K562 (cell line): ENCODE data around the gene KCNK18. TPM values are rescaled to one million over a fixed set of nuclear protein-coding genes. Genes with fewer than 3 reads are reported as not detected.

ENCODE experiments used
- ATAC-seq: fragments of 200-7000 bp; cut with Tn5 transposase; 3 replicates; pipeline ENCODE4 v1.9.1; 2020; ENCODE audit warnings: moderate library complexity
- BruUV-seq: library from RNA; stranded (reverse); fragments of 400-500 nt; replicated peaks from 2 replicates; lab custom pipeline; 2021; lab: Mats Ljungman, UMichigan
- CTCF ChIA-PET: fragments of 300-600 bp; formaldehyde crosslinking; extraction: SDS; loops from one replicate; lab custom pipeline; 2021; ENCODE audit warnings: low intra/inter-chr PET ratio; lab: Yijun Ruan, JAX
- POLR2A ChIA-PET: fragments of 300-600, 350-650 bp; sonication (Branson Sonifier 250); formaldehyde crosslinking; extraction: SDS; loops from one replicate; lab custom pipeline; 2021; ENCODE audit warnings: antibody characterized with exemption, inconsistent platforms; lab: Yijun Ruan, JAX
- DNase-seq, 4 experiments: peaks; one replicate each; pipeline versions ENCODE4 v3.0.0 to v3.0.0-alpha.2; 2011 to 2018; ENCODE audit warnings: low spot score in 3 of 4, mixed read lengths in 3 of 4; ENCODE audit errors: extremely low read depth in 1 of 4
- FAIRE-seq: peaks from 2 replicates; lab custom pipeline; 2011; peaks lifted over from hg19 to GRCh38; lab: Jason Lieb, UNC
- H2AFZ ChIP-seq: 2 replicates; pipeline ENCODE4 v1.6.0; 2011; ENCODE audit warnings: low read depth, low read length, control low read depth, inconsistent platforms
- H3K27ac ChIP-seq: fragments of 200-600 bp; 3 replicates; pipeline ENCODE4 v1.8.0; 2011; ENCODE audit warnings: low read depth, mild to moderate bottlenecking, control low read depth, inconsistent platforms, low read length, moderate library complexity, mixed read lengths; ENCODE audit errors: extremely low read depth
- H3K27me3 ChIP-seq, 2 experiments: fragments of 300-600 bp in 1 of 2; 2 replicates in 1 of 2; 3 replicates in 1 of 2; pipeline versions ENCODE4 v1.6.0 to v1.8.0; 2011; ENCODE audit warnings: inconsistent platforms in 2 of 2, low read length in 2 of 2, mild to moderate bottlenecking in 1 of 2, mixed read lengths in 1 of 2, moderate library complexity in 1 of 2; ENCODE audit not compliant: control insufficient read depth in 2 of 2, insufficient read depth in 2 of 2
- H3K36me3 ChIP-seq: fragments of 300-600 bp; 3 replicates; pipeline ENCODE4 v1.8.0; 2011; ENCODE audit warnings: mild to moderate bottlenecking, low read length, inconsistent platforms; ENCODE audit not compliant: control insufficient read depth, insufficient read depth
- H3K4me1 ChIP-seq, 2 experiments: fragments of 200-600 bp in 1 of 2; replicated peaks in 1 of 2; 2 replicates in 1 of 2; 3 replicates in 1 of 2; pipeline versions ENCODE4 v1.5.1 to v1.8.0; 2011; ENCODE audit warnings: inconsistent platforms in 2 of 2, low read length in 2 of 2, mild to moderate bottlenecking in 1 of 2, mixed read lengths in 1 of 2, moderate library complexity in 1 of 2; ENCODE audit not compliant: control insufficient read depth in 2 of 2, insufficient read depth in 2 of 2
- H3K4me2 ChIP-seq: 2 replicates; pipeline ENCODE4 v1.6.1; 2011; ENCODE audit warnings: low read length, control low read depth, inconsistent platforms, mixed read lengths; ENCODE audit not compliant: insufficient read depth
- H3K4me3 ChIP-seq: fragments of 200-600 bp; sonication (generic), shearing (Covaris generic); 2 replicates; pipeline ENCODE4 v1.5.1; 2016; ENCODE audit warnings: control low read depth, inconsistent platforms
- H3K79me2 ChIP-seq: fragments of 200-600 bp; 3 replicates; pipeline ENCODE4 v1.8.0; 2011; ENCODE audit warnings: low read length, inconsistent platforms; ENCODE audit not compliant: control insufficient read depth, insufficient read depth
- H3K9ac ChIP-seq, 2 experiments: 2 replicates each; pipeline versions ENCODE4 v1.6.0 to v1.6.1; 2011; ENCODE audit warnings: low read depth in 2 of 2, low read length in 2 of 2, control low read depth in 1 of 2, inconsistent platforms in 1 of 2, mild to moderate bottlenecking in 1 of 2, mixed read lengths in 1 of 2; ENCODE audit not compliant: insufficient read depth in 1 of 2
- H3K9me1 ChIP-seq: one replicate; pipeline ENCODE4 v1.6.0; 2011; ENCODE audit warnings: inconsistent platforms, mild to moderate bottlenecking, low read length, moderate library complexity; ENCODE audit not compliant: control insufficient read depth, insufficient read depth
- H3K9me3 ChIP-seq: replicated peaks from 2 replicates; pipeline ENCODE4 v1.5.1; 2011; ENCODE audit warnings: low read depth, low read length, inconsistent platforms; ENCODE audit not compliant: control insufficient read depth, insufficient read depth
- H4K20me1 ChIP-seq: replicated peaks from 2 replicates; pipeline ENCODE4 v1.6.1; 2011; ENCODE audit warnings: low read length, inconsistent platforms, mixed read lengths; ENCODE audit not compliant: control insufficient read depth, insufficient read depth
- CTCFL ChIP-seq: IDR thresholded peaks from 2 replicates; pipeline ENCODE4 v1.6.1; 2011; ENCODE audit warnings: borderline replicate concordance, low read depth, mild to moderate bottlenecking, moderate library complexity, low read length; ENCODE audit not compliant: insufficient read depth, poor library complexity, severe bottlenecking
- DNMT1 ChIP-seq: fragments of 450-650 bp; IDR thresholded peaks from 2 replicates; pipeline ENCODE4 v1.6.1; 2016; ENCODE audit warnings: antibody characterized with exemption, mild to moderate bottlenecking
- POLR2G ChIP-seq: fragments of 200-400 bp; formaldehyde crosslinking; IDR thresholded peaks from 2 replicates; pipeline ENCODE4 v1.6.1; 2017; ENCODE audit warnings: low read depth, mild to moderate bottlenecking, antibody characterized with exemption, low read length, moderate library complexity
- RAD21 ChIP-seq, 2 experiments: fragments of 250-450 bp in 1 of 2; fragments of 450-650 bp in 1 of 2; sonication (Bioruptor Pico) in 1 of 2; formaldehyde crosslinking in 1 of 2; IDR thresholded peaks in 1 of 2; conservative IDR thresholded peaks in 1 of 2; 2 replicates each; pipeline versions ENCODE4 v1.4.0 to v1.8.0; 2020 to 2022; ENCODE audit warnings: mild to moderate bottlenecking in 2 of 2, moderate library complexity in 1 of 2
- REST ChIP-seq, 2 experiments: fragments of 450-650 bp; formaldehyde crosslinking in 1 of 2; IDR thresholded peaks; 2 replicates each; pipeline versions ENCODE4 v1.4.0 to v1.6.1; 2014 to 2020; ENCODE audit warnings: mild to moderate bottlenecking in 2 of 2, borderline replicate concordance in 1 of 2, low read depth in 1 of 2
- SAP30 ChIP-seq: fragments of 200-600 bp; sonication (generic); IDR thresholded peaks from 2 replicates; pipeline ENCODE4 v1.6.1; 2012; ENCODE audit warnings: borderline replicate concordance, low read depth, mild to moderate bottlenecking, moderate library complexity, low read length, control low read depth, inconsistent platforms; ENCODE audit not compliant: insufficient read depth, poor library complexity, severe bottlenecking
- TGIF2 ChIP-seq: sonication (generic); formaldehyde crosslinking; IDR thresholded peaks from 2 replicates; pipeline ENCODE4 v1.8.1; 2022; ENCODE audit warnings: mild to moderate bottlenecking, missing genetic modification reagents, moderate library complexity
- WGBS: fragments of 100-300 bp; shearing (Covaris generic); methylation state at CpG from one replicate; pipeline ENCODE4 v1.1.6; 2016; ENCODE audit warnings: low coverage, mixed read lengths; ENCODE audit not compliant: insufficient coverage; ENCODE audit errors: missing lambda C conversion rate; 5-methylcytosine and 5-hydroxymethylcytosine counted together
- in situ Hi-C: fragments of 300-500 bp; cut with MboI; formaldehyde crosslinking; loops from 4 replicates; pipeline ENCODE4 v1.15.0; 2018; ENCODE audit warnings: inconsistent platforms, mixed read lengths
- intact Hi-C: fragments of 100-400 bp; cut with micrococcal nuclease; formaldehyde crosslinking; loops from 2 replicates; pipeline ENCODE4 v1.14.2; 2022
- polyA plus RNA-seq, 8 experiments: library from polyadenylated mRNA; depleted of rRNA in 4 of 8; stranded (reverse) in 5 of 8; unstranded in 3 of 8; fragments of >200 nt; fragmentation: Nextera tagmentation in 2 of 8; fragmentation: Illumina TruSeq in 1 of 8; extraction: Ambion mirVana in 2 of 8; extraction: Trizol in 1 of 8; gene quantifications; 2 replicates each; pipeline versions ENCODE4 v1.2.1 to v1.2.3, GENCODE V29; 2011 to 2014; ENCODE audit warnings: inconsistent platforms in 1 of 8, missing spikeins in 1 of 8
- total RNA-seq, 7 experiments: library from RNA; depleted of rRNA in 6 of 7; stranded (reverse); fragments of >200 nt in 6 of 7; fragmentation: Illumina TruSeq in 2 of 7; extraction: Trizol in 2 of 7; gene quantifications; 2 replicates each; pipeline versions ENCODE4 v1.2.1 to v1.2.3, GENCODE V29; 2011 to 2021; ENCODE audit warnings: low replicate concordance in 1 of 7

KCNK18 gene
- total and polyA plus RNA-seq, 9 of the 15 experiments (the other 6 are each of a cell fraction or from before 2014, with no cell fraction given) = not detected

GRCh38 chr10:117167789-117168674 lies 29.3 kb upstream of the KCNK18 start:
- Histone ChIP-seq H3K36me3 (no peaks in the 10 kb centered on the region), H3K4me1 (peaks cover 0 to 29% of the 10 kb centered on the region in 2 experiments; a peak in 2 of 5 replicates), H4K20me1 (peaks cover 4% of the 10 kb centered on the region; the same call in 1 of the 2 replicates), H3K27ac (no peak overlapping the region), H3K4me2 (peak overlapping the region; percentile 50), H2AFZ (peak overlapping the region; percentile 63; the same call in 1 of the 2 replicates), H3K9me1 (no peaks in the 10 kb centered on the region), H3K9me3 (no peaks in the 10 kb centered on the region), H3K79me2 (no peaks in the 10 kb centered on the region), H3K9ac (peak overlapping the region in 1 of 2 experiments; percentile 61; a peak in 2 of 4 replicates), H3K27me3 (peaks cover 18 to 54% of the 10 kb centered on the region in 2 experiments; a peak in 4 of 5 replicates), H3K4me3 (no peak overlapping the region)
- WGBS = 7% methylated on average over 31 of the region's 75 CpGs
- ChIA-PET CTCF (interaction anchor here (1.3 kb wide), 1 partner anchor 331 kb away, joined by 3 read pairs; no protein-coding TSS in a partner anchor), POLR2A (interaction anchor here (0.5 to 0.7 kb wide), 3 partner anchors 189 to 384 kb away, joined by 3 to 4 read pairs (median 3); no protein-coding TSS in a partner anchor)
- no TSS peak for BruUV-seq
- FAIRE-seq (no peak), ATAC-seq (peak; percentile 98), DNase-seq (peak; percentile 48 to 84 (median 83))
- intact Hi-C loops = loop anchor here (2.0 kb wide), 1 partner anchor 331 kb away; no protein-coding TSS in a partner anchor
- in situ Hi-C loops = loop anchor here (25.0 kb wide), 1 partner anchor 706 kb away; no protein-coding TSS in a partner anchor
- TF ChIP-seq RAD21 (CRISPR knock-in tag; conservative IDR thresholded peaks at IDR 0.05 in 1 of 2, IDR thresholded peaks at IDR 0.05 in 1 of 2) (peak; percentile 34 to 61; a peak in 3 of 4 replicates), SAP30 (no peak), REST (IDR thresholded peaks at IDR 0.05; ENCODE audit: borderline replicate concordance) (peak; percentile 39; the same call in 1 of the 2 replicates), REST (CRISPR knock-in tag; IDR thresholded peaks at IDR 0.05; ENCODE audit: low read depth) (no peak), CTCFL (peak; percentile 16), DNMT1 (no peak), POLR2G (0 out of 2 replicates have a peak, but pooled peaks have one; percentile 17), TGIF2 (no peak)
